Stimulated activated CD4-positive, alpha-beta T cell treated with anti-CD3 and anti-CD28 coated beads, Interleukin-2, amount 100 ng/mL, for 4 hours (primary cell): Measurements from ENCODE around the gene RIMKLA.

ENCODE experiments used
- DNase-seq: peaks from one replicate; pipeline ENCODE4 v3.0.0-alpha.2; 2020; ENCODE audit warnings: low read depth

Gene RIMKLA

DNA sequence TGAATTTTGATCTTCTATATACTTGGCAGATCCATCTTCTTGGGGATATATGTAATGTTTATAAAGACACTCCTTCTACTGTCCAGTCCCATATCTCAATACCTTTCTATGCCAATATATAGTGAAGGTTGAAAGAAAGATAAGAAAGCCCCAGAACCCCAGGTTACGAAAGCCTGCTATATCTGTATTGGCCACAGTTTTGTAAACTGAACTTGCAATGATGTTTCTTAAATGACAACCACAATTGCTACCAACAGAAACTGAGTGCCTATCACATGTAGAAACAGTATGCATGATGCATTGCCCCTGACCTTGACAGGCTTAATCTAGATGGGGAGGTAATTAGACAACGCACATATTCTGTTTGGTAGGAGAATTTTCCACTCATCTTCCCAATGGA, 7.8 kb upstream of the RIMKLA start:
- no peak for DNase-seq

DNA sequence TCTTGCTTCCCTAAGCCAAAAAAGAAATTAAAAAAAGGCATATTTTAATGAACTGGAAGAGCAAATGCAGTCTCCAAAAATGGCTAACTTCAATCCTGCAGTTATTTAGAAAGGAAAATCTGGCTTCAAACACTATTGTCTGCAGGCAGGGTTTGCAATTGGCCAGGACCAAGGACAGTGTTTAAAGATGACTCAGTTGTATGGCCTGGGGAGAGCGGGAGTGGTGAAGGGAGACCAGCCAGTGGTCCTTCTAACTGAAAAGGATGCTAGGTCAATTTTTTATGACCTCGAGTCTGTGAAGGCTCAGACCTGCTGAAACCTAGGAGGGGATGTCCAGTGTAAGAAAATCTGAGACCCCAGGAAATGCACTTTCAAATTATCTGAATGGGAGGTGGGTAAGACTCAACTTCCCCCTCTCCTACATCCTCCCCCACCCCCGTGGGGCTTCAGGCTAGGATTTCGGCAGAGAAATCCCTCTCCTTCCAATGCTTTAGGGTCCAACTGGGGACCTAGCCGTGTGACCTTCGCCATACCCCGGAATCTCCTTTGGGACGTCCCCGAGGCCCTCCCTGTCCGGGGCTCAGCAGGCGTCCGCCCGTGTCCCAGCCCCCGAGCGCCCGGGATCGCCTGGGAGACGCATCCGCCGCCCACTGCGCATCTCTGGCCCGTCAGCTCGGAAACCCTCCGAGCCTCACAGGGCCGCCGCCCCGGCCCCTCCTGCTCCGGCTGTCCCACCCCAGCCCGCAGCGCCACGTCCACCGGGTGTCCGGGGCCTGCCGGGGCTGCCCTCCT, 602 bp upstream of the RIMKLA start:
- DNase-seq, result no peak

DNA sequence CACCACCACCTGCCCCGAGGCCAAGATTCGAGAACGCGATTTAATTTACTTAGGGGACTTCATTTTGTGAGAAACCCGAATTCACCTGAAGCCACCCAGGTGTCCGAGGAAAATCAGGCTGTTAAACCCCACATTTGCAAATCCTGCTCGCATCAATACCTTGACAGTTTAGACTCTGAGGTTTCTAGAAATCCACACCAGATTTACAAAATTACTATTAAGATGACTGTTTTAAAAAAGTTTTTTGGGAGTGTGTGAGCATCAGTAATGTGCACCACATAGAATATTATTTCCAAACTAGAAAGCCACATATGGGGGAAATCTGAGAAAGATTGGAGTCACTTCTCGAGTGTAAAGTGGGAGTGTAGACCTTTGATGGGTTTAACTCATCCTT, 685 bp downstream of the RIMKLA start:
- DNase-seq, result no peak

DNA sequence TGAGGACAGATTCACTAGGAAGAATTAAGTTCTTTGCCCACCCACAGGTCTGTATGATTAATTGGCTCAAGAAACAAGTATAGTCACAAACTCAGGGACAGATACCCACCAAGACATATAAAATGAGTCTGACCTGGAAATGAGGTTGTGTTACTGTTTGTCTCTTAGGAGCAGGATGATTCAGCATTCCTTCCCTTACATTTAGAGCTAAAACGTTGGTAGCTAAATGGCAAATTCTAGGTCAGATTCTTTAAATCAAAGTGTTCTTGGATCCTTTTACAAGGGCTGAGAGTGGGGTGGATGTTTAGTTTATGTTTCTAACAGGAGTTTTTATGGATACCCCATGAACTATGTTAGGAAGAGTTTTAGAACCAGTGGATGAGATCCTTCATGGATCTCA, 4.7 kb downstream of the RIMKLA start:
- no peak for DNase-seq

DNA sequence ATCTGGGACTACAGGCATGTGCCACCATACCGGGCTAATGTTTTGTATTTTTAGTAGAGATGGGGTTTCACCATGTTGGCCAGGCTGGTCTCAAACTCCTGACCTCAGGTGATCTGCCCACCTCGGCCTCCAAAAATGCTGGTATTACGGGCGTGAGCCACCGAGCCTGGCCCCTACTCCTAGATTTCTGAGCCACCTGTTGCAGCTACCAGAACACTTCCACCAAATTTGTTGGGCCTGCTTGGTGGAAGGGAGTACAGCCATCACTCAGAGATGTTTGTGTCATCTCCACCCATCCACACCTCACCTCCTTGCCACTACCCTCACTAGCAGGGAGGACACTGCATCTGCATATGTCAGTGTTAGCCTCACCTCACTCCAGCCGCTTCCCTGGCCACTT, 5.5 kb downstream of the RIMKLA start:
- DNase-seq, result no peak

DNA sequence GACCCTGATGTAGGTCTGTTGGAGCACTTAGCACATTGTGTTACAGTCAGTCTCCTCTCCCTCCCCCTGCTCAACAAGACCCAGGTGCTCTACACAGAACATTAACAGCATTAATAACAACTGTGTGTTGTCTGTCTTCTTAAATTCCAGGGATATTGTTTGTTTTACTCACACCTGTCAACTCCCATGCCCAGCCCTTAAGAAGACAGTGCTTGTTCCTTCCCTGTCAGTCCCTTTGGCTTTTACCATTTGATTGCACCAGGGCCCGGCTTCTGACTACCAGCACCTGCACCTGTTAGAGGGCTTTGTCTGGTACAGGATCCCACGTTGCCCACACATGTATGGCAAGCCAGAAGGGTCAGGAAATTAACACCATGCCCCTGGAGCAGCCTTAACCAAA, 11.7 kb downstream of the RIMKLA start:
- DNase-seq, result no peak

DNA sequence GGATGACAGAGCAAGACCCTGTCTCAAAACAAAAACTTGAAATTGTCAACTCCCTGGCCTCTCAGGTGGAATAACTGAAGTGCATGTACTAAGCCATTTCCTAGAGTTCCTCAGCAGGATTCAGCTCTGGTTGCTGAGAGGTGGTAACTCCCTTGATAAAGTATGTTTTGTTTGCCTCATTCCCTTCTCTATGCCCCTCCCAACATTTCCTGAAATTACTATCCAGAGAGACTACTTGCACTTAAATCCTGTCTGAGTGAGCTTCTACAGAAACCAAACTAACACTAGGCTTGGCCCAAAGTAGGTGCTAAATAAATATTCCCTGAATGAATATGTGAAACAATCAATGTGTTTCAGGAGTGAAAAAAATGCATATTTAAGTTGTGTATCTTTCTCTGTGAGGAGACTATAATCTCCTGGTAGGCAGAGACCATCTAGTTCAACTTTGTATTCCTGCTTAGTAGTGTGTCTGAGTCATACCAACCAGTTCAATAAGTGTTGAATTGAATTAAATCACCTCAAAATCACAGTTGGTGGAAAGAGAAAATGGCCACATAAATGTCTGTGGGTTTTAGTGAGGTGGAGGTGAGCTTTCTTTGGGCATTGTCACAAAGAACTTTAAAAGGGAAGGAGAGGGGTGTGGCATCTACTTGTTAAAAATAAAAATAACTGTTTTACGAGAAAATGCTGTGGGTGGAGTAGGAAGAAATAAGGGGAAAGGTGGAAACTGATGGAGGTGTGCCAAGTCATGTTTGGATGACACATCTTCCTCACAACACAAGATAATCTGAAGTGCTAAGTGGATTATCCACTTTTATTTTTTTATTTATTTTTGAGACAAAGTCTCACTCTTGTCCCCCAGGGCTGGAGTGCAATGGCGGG, 12.6 kb downstream of the RIMKLA start:
- DNase-seq, result no peak

DNA sequence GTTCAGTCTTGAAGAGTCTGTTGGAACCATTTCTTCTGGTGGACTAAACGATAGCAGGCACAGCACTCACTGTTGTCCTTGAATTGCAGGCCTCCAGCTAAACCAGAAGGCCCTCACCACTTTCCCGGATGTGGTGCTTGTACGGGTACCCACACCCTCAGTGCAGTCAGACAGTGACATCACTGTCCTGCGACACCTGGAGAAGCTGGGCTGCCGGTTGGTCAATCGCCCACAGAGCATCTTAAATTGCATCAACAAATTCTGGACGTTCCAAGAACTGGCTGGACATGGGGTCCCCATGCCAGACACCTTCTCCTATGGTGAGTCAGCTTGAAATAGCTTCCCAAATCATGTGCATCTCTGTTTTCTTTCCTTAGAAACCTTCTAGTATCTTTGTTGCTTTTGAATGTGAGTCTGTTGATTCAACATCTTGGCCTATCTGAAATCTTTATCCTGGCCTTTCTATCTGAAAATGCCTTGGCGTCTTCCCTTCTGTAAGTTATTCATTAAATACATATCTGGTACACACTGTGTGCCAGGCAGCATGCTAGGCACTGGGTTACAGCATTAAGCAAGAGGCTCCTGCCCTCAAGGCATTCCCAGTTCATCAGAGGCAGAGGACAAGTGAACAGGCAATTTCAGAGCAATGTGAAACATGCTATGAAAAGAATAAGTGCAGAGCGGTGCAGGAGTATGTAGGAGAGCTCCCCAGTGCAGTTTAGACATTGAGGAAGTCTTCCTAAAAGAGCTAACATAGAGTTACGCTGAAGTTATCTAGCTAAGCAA, 18.9 kb downstream of the RIMKLA start:
- DNase-seq, result no peak

DNA sequence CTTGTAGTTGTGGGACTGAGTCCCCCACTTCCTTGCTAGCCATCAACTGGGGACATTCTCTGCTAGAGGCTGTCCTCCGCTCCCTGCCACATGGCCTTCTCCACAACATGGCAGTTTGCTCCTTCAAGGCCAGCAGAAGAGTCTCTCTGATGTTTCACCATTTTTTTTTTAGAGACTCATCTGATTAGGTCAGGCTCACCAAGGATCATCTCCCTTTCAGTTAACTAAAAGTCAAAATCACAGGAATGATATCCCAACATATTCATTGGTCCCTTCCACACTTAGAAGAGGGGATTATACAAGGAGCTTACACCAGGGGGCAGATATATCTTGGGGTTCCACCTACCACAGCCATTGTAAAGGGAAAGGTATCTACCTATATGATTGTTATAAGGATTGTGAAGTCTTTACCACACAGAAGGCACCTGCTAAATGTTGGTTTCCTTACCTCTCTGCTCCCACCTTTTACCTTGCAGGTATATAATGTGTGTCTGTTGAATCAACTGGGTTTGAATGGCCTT, 23.3 kb downstream of the RIMKLA start:
- no peak for DNase-seq

DNA sequence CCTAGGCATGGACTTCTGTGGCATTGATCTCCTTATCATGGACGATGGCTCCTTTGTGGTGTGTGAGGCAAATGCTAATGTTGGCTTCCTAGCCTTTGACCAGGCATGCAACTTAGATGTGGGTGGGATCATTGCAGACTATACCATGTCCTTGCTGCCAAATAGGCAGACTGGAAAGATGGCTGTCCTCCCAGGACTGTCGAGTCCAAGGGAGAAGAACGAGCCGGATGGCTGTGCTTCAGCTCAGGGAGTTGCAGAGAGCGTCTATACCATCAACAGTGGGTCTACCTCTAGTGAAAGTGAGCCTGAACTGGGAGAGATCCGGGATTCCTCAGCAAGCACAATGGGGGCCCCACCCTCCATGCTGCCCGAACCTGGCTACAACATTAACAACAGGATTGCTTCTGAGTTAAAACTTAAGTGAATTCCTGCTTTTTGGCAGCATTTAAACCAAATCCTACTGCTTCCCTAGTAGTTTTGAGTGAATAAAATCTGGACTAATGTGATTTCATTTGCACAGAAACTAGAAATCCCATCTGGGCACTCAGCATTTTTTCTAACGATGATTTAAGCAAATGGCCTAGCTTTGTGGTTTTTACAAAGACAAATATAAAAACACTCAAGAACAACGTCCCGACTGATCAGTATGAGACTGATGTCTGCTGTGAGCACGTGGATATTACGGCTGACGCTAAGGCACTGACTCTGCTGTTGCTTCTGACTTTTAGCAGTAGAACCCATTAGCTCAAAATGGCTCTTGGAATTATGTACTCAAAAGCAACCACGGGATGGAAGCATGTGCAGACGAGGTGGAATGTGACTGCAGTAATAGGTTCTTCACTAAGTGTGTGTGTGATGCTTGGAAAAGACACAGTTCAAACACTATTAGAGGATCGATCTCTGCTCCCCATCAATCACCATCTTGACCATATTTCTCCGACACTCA, 34.2 kb downstream of the RIMKLA start:
- DNase-seq, result no peak

DNA sequence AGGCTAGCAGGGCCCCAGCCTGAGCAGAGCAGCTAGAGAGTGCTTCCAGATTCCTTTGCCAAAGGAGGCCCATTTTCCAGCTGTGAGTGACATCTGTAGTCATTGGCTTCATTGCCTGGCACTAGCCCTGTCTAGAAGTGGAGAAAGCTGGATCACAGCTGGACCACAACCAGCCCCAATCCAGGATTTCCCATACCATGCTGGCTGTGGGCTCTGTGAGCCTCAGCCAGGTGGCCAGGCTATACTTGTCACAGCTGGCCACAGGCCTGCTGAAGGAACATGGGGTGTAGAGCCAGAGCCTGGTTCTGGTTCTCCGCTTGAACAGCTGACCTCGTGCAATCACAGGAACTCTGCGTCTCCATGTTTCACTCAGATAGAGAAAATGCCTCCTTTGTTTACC, 36.6 kb downstream of the RIMKLA start:
- no peak for DNase-seq

DNA sequence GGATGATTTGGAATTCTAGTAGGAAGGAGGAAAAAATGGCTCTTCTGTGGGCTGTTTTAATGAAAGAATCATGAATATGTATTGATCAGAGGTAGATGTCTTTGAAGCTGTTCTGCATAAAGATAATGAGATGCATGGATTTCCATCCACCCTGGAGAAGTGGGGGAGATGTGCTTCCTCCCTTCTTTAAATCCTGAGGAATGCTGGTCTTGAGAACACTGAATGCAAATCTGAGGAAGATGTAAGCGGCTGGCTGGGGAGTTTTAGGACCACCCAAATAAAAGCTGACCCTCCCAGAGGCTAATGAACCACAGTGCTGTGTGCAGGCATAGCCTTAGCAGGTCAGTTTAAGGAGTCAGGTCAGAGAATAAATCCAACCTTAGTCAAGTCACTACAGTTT, 37.9 kb downstream of the RIMKLA start:
- DNase-seq, result no peak

DNA sequence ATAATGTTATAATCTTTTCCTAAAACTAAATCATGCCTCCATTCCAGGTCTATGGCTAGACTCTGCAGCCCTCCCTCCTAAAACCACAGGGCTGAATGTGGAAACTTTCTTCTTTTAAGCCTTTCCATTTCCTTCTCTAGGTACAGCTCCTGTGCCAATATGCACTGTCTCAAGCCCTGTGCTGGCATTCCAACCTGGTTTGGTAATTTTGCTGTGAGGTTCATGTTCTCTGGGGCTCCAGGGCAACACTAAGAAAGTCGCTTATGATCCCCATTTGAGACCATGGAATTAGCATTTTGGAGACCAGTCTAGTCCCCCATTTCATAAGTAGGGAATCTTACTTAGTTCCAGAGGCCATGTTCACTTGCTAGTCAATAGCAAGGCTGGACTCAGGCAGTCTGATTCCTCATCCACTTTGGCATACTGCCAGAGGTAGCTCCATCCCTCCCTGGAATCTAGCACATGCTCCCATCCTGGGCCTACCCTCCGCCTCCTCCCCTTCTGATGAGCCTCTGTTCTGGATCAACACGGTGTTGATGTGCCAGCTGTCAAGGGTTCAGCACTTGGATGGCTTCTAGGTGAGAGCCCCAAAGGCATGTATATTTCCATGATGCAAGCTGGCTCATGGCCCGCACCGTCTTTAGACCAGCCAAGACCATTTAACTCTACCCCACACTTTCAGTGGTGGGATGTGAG, 38.7 kb downstream of the RIMKLA start:
- DNase-seq, result no peak

DNA sequence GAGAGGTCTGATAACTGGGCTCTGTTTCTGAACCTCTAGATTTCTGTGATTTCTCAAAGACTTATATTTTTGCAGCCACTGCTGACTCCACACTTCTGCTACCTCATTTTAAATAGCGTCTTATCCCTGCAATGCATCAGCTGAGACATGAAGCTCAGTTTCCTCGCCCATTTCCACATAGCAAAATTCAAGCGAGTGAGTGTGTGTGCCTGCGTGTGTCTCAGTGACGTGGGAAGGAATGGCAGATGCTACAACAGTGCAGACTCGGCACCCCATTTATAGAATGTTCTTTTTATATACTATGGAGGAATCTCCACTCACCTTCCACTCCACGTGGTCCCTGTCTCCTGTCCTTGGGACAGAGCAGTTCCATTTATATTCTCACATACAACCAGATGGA, 39.5 kb downstream of the RIMKLA start:
- DNase-seq, result no peak

DNA sequence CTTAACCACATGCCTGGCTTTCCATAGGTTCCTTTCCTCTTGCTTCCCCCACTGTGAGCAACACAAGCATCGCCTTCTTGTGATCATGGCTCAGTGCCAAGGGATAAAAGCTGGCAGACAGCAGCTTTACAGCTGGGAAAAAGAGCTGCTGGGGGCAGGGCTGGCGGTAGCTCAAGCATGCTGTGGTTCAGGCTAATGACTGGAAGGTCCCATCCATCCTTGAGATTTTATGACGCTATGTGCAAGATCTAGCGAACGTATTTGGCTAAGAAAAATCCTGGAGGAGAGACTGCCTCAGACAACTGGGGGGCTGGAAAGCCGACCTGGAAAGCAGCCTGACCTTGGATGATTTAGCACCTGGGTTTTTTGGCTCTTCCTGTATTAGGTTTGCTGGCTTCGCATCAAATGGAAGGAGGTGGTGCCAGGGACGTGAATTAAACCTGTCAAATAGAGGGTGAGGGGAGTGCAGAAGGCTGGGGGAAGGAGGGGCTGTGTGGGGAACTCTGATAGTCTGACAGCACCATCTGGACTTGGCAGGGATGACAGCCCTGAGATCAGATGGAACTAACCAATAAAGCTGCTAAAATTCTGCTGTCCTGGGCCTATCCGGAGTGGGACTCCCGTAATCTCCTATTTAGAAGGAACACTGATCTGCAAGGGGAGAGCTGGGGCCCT, 40.5 kb downstream of the RIMKLA start:
- DNase-seq, result no peak

DNA sequence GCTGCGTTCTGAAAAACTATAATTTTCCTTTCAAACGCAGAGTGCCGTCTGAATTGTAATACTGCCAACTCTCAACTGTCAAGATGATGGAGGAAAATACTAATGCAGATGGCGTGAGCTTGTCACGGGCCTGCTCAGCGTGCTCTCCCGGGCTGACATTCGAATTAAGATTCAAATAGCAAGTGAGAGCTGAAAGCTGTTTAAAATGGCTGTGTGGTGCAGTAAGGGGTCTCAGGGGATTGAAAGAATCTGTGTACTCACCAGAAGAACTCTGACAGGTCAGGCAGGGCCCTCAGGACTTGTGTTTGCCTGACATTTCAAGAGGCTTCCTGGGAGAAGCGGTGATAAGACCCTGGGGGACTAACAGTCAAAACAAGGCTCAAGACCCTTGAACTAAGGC, 42.1 kb downstream of the RIMKLA start:
- DNase-seq, result no peak

DNA sequence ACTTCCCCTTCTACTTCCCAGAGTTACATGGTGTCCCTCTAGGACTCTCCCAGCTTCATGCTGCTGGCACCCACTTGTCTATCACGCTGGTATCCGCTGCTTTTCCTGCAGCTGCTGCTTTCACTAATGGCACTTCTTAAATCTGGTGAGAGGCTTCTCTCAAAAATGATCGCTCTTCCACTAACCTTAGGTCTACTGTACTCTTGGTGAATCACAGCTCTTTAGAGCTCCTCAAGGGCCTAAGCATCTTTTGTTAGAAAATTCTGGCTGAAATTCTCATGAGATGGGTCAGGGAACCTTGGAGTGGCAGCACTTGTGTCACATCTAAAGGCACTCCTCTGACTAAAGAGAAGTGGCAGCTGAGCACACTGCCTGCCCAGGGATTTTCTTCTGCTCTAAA, 43.1 kb downstream of the RIMKLA start:
- no peak for DNase-seq

DNA sequence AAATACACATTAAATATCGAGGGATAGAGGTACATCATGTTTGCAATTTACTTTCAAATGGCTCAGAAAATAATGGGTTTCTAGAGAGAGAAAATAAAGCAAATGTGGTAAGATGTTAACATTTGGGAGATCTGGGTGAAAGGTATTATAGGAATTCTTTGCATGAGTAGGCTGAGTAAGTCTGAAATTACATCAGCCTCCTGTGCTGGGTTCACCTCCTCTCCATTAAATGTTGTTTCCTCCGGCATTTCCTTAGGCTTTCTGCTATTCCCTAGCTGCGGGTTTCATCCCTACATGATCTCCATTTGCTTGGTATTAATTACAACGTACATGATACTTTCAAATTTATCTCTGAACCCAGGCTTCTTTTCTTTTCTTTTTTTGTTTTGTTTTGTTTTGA, 43.6 kb downstream of the RIMKLA start:
- DNase-seq, result no peak

DNA sequence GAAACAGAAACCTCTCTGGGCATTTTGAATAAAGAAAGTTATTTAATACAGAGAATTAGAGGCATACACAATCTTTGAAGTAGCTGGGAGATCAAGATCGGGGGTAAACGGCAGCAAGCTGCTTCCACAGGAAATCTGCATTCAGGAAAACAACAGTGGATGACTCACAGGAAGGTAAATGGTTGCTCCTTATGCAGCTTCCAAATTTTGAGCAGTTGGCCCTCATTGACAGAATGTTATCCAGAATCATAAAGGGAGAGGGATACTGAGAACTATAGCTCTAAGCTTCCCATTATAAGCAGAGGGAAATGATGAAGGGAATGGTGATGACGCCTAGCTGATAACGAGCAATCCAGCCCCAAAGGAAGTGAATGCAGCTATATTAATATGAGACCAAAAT, 46.6 kb downstream of the RIMKLA start:
- DNase-seq, result no peak

DNA sequence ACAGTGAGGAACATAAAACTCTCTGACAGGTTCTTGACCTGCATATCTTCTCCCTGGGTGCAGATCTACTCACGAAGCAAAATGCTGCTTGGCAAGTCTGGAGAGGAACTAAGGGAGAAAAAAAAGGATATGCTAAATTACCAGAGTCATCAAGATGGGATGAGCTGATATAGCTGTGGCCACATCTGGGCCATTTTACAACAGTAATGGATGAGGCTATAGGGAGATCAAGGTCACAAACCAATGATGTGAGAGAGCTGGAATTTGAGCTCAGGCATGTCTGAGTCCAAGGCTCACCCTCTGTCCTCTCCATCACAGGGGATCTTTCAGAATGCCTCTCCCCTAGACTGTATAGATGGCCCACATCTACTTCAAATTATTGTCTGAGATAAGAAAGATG, 49.0 kb downstream of the RIMKLA start:
- DNase-seq, result no peak
